K562 (cell line): ENCODE data around the gene BICD1. TPM values are rescaled to one million over a fixed set of nuclear protein-coding genes. Genes with fewer than 3 reads are reported as not detected.

ENCODE experiments used
- ATAC-seq: fragments of 200-7000 bp; cut with Tn5 transposase; 3 replicates; pipeline ENCODE4 v1.9.1; 2020; ENCODE audit warnings: moderate library complexity
- BruUV-seq: library from RNA; stranded (reverse); fragments of 400-500 nt; replicated peaks from 2 replicates; lab custom pipeline; 2021; lab: Mats Ljungman, UMichigan
- CTCF ChIA-PET: fragments of 300-600 bp; formaldehyde crosslinking; extraction: SDS; loops from one replicate; lab custom pipeline; 2021; ENCODE audit warnings: low intra/inter-chr PET ratio; lab: Yijun Ruan, JAX
- POLR2A ChIA-PET: fragments of 300-600, 350-650 bp; sonication (Branson Sonifier 250); formaldehyde crosslinking; extraction: SDS; loops from one replicate; lab custom pipeline; 2021; ENCODE audit warnings: antibody characterized with exemption, inconsistent platforms; lab: Yijun Ruan, JAX
- DNase-seq, 4 experiments: peaks; one replicate each; pipeline versions ENCODE4 v3.0.0 to v3.0.0-alpha.2; 2011 to 2018; ENCODE audit warnings: low spot score in 3 of 4, mixed read lengths in 3 of 4; ENCODE audit errors: extremely low read depth in 1 of 4
- FAIRE-seq: peaks from 2 replicates; lab custom pipeline; 2011; peaks lifted over from hg19 to GRCh38; lab: Jason Lieb, UNC
- H2AFZ ChIP-seq: 2 replicates; pipeline ENCODE4 v1.6.0; 2011; ENCODE audit warnings: low read depth, low read length, control low read depth, inconsistent platforms
- H3K27ac ChIP-seq: fragments of 200-600 bp; 3 replicates; pipeline ENCODE4 v1.8.0; 2011; ENCODE audit warnings: low read depth, mild to moderate bottlenecking, control low read depth, inconsistent platforms, low read length, moderate library complexity, mixed read lengths; ENCODE audit errors: extremely low read depth
- H3K27me3 ChIP-seq, 2 experiments: fragments of 300-600 bp in 1 of 2; 2 replicates in 1 of 2; 3 replicates in 1 of 2; pipeline versions ENCODE4 v1.6.0 to v1.8.0; 2011; ENCODE audit warnings: inconsistent platforms in 2 of 2, low read length in 2 of 2, mild to moderate bottlenecking in 1 of 2, mixed read lengths in 1 of 2, moderate library complexity in 1 of 2; ENCODE audit not compliant: control insufficient read depth in 2 of 2, insufficient read depth in 2 of 2
- H3K36me3 ChIP-seq: fragments of 300-600 bp; 3 replicates; pipeline ENCODE4 v1.8.0; 2011; ENCODE audit warnings: mild to moderate bottlenecking, low read length, inconsistent platforms; ENCODE audit not compliant: control insufficient read depth, insufficient read depth
- H3K4me1 ChIP-seq, 2 experiments: fragments of 200-600 bp in 1 of 2; replicated peaks in 1 of 2; 2 replicates in 1 of 2; 3 replicates in 1 of 2; pipeline versions ENCODE4 v1.5.1 to v1.8.0; 2011; ENCODE audit warnings: inconsistent platforms in 2 of 2, low read length in 2 of 2, mild to moderate bottlenecking in 1 of 2, mixed read lengths in 1 of 2, moderate library complexity in 1 of 2; ENCODE audit not compliant: control insufficient read depth in 2 of 2, insufficient read depth in 2 of 2
- H3K4me2 ChIP-seq: 2 replicates; pipeline ENCODE4 v1.6.1; 2011; ENCODE audit warnings: low read length, control low read depth, inconsistent platforms, mixed read lengths; ENCODE audit not compliant: insufficient read depth
- H3K4me3 ChIP-seq: fragments of 200-600 bp; sonication (generic), shearing (Covaris generic); 2 replicates; pipeline ENCODE4 v1.5.1; 2016; ENCODE audit warnings: control low read depth, inconsistent platforms
- H3K79me2 ChIP-seq: fragments of 200-600 bp; 3 replicates; pipeline ENCODE4 v1.8.0; 2011; ENCODE audit warnings: low read length, inconsistent platforms; ENCODE audit not compliant: control insufficient read depth, insufficient read depth
- H3K9ac ChIP-seq, 2 experiments: 2 replicates each; pipeline versions ENCODE4 v1.6.0 to v1.6.1; 2011; ENCODE audit warnings: low read depth in 2 of 2, low read length in 2 of 2, control low read depth in 1 of 2, inconsistent platforms in 1 of 2, mild to moderate bottlenecking in 1 of 2, mixed read lengths in 1 of 2; ENCODE audit not compliant: insufficient read depth in 1 of 2
- H3K9me1 ChIP-seq: one replicate; pipeline ENCODE4 v1.6.0; 2011; ENCODE audit warnings: inconsistent platforms, mild to moderate bottlenecking, low read length, moderate library complexity; ENCODE audit not compliant: control insufficient read depth, insufficient read depth
- H3K9me3 ChIP-seq: replicated peaks from 2 replicates; pipeline ENCODE4 v1.5.1; 2011; ENCODE audit warnings: low read depth, low read length, inconsistent platforms; ENCODE audit not compliant: control insufficient read depth, insufficient read depth
- H4K20me1 ChIP-seq: replicated peaks from 2 replicates; pipeline ENCODE4 v1.6.1; 2011; ENCODE audit warnings: low read length, inconsistent platforms, mixed read lengths; ENCODE audit not compliant: control insufficient read depth, insufficient read depth
- E2F6 ChIP-seq, 2 experiments: IDR thresholded peaks; 2 replicates each; pipeline ENCODE4 v1.6.1; 2011; ENCODE audit warnings: borderline replicate concordance in 1 of 2, control low read depth in 1 of 2, low read depth in 1 of 2, low read length in 1 of 2, mild to moderate bottlenecking in 1 of 2, mixed read lengths in 1 of 2, moderate library complexity in 1 of 2; ENCODE audit not compliant: insufficient read depth in 1 of 2, insufficient read length in 1 of 2, poor library complexity in 1 of 2, severe bottlenecking in 1 of 2; ENCODE audit errors: extremely low read depth in 1 of 2
- FUS ChIP-seq: fragments of 200-400 bp; formaldehyde crosslinking; optimal IDR thresholded peaks from 2 replicates; pipeline ENCODE3; 2017; ENCODE audit warnings: low read depth, low read length
- KDM4B ChIP-seq, 2 experiments: fragments of 450-650 bp in 1 of 2; sonication (generic) in 1 of 2; IDR thresholded peaks; 2 replicates each; pipeline ENCODE4 v1.6.1; 2016 to 2017; ENCODE audit warnings: borderline replicate concordance in 2 of 2, antibody characterized with exemption in 1 of 2, low read depth in 1 of 2, mild to moderate bottlenecking in 1 of 2
- KLF10 ChIP-seq: fragments of 250-450 bp; sonication (Bioruptor Pico); IDR thresholded peaks from 2 replicates; pipeline ENCODE4 v1.6.1; 2021; ENCODE audit warnings: matching md5 sums
- MTA3 ChIP-seq: fragments of 450-650 bp; formaldehyde crosslinking; IDR thresholded peaks from 2 replicates; pipeline ENCODE4 v1.6.1; 2017; ENCODE audit warnings: mild to moderate bottlenecking, borderline replicate concordance
- NFE2 ChIP-seq: IDR thresholded peaks from 2 replicates; pipeline ENCODE4 v1.6.1; 2014; ENCODE audit warnings: antibody characterized with exemption, low read depth
- PCBP1 ChIP-seq: fragments of 200-400 bp; formaldehyde crosslinking; IDR thresholded peaks from 2 replicates; pipeline ENCODE4 v1.6.1; 2018; ENCODE audit warnings: mild to moderate bottlenecking, low read depth, low read length; ENCODE audit not compliant: poor library complexity, severe bottlenecking
- RBBP5 ChIP-seq: fragments of 200-600 bp; sonication (generic); IDR thresholded peaks from 2 replicates; pipeline ENCODE4 v1.6.1; 2012; ENCODE audit warnings: borderline replicate concordance, mild to moderate bottlenecking, low read length, control low read depth, inconsistent platforms; ENCODE audit not compliant: insufficient read depth, poor library complexity, severe bottlenecking
- RBM14 ChIP-seq: fragments of 200-400 bp; formaldehyde crosslinking; IDR thresholded peaks from 2 replicates; pipeline ENCODE4 v1.6.1; 2018; ENCODE audit warnings: low read depth, mild to moderate bottlenecking, low read length, moderate library complexity, borderline replicate concordance; ENCODE audit not compliant: insufficient read depth
- SMARCA4 ChIP-seq: fragments of 450-650 bp; IDR thresholded peaks from 2 replicates; pipeline ENCODE4 v1.6.1; 2016
- ZFPM2 ChIP-seq: fragments of 250-450 bp; sonication (Bioruptor Pico); IDR thresholded peaks from 2 replicates; pipeline ENCODE4 v1.5.1; 2022; ENCODE audit warnings: mild to moderate bottlenecking
- ZNF766 ChIP-seq: fragments of 200-800 bp; sonication (Bioruptor generic); conservative IDR thresholded peaks from 2 replicates; pipeline ENCODE4 v1.6.1; 2016; ENCODE audit warnings: missing genetic modification characterization, missing compliant biosample characterization
- WGBS: fragments of 100-300 bp; shearing (Covaris generic); methylation state at CpG from one replicate; pipeline ENCODE4 v1.1.6; 2016; ENCODE audit warnings: low coverage, mixed read lengths; ENCODE audit not compliant: insufficient coverage; ENCODE audit errors: missing lambda C conversion rate; 5-methylcytosine and 5-hydroxymethylcytosine counted together
- in situ Hi-C: fragments of 300-500 bp; cut with MboI; formaldehyde crosslinking; loops from 4 replicates; pipeline ENCODE4 v1.15.0; 2018; ENCODE audit warnings: inconsistent platforms, mixed read lengths
- intact Hi-C: fragments of 100-400 bp; cut with micrococcal nuclease; formaldehyde crosslinking; loops from 2 replicates; pipeline ENCODE4 v1.14.2; 2022
- polyA plus RNA-seq, 8 experiments: library from polyadenylated mRNA; depleted of rRNA in 4 of 8; stranded (reverse) in 5 of 8; unstranded in 3 of 8; fragments of >200 nt; fragmentation: Nextera tagmentation in 2 of 8; fragmentation: Illumina TruSeq in 1 of 8; extraction: Ambion mirVana in 2 of 8; extraction: Trizol in 1 of 8; gene quantifications; 2 replicates each; pipeline versions ENCODE4 v1.2.1 to v1.2.3, GENCODE V29; 2011 to 2014; ENCODE audit warnings: inconsistent platforms in 1 of 8, missing spikeins in 1 of 8
- total RNA-seq, 7 experiments: library from RNA; depleted of rRNA in 6 of 7; stranded (reverse); fragments of >200 nt in 6 of 7; fragmentation: Illumina TruSeq in 2 of 7; extraction: Trizol in 2 of 7; gene quantifications; 2 replicates each; pipeline versions ENCODE4 v1.2.1 to v1.2.3, GENCODE V29; 2011 to 2021; ENCODE audit warnings: low replicate concordance in 1 of 7

The BICD1 gene
- total and polyA plus RNA-seq, 9 of the 15 experiments (the other 6 are each of a cell fraction or from before 2014, with no cell fraction given) = 3.5 to 21.1 (median 12.5) TPM

- no peak overlapping the region for H3K4me3 ChIP-seq
- CTCF ChIA-PET = no interaction called here
- intact Hi-C loops = no loop called here
These were observed 94.4 kb downstream of the BICD1 start for GRCh38 chr12:32201096-32201495.

GRCh38 chr12:32201976-32202375 lies 95.3 kb downstream of the BICD1 start:
- H2AFZ ChIP-seq = no peak overlapping the region
- 77% methylated on average over 1 of the region's 1 CpG for WGBS
- H3K27ac ChIP-seq = no peak overlapping the region
- no peaks in the 10 kb centered on the region for H4K20me1 ChIP-seq
- BruUV-seq = no TSS peak
- CTCF ChIA-PET = no interaction called here
- H3K36me3 ChIP-seq = no peaks in the 10 kb centered on the region
- H3K27me3 ChIP-seq = no peaks in the 10 kb centered on the region
- DNase-seq = no peak
- no peaks in the 10 kb centered on the region for H3K9me3 ChIP-seq
- ATAC-seq = no peak
- H3K4me3 ChIP-seq = no peak overlapping the region
- POLR2A ChIA-PET = interaction anchor here (0.6 kb wide), 1 partner anchor 22 kb away, joined by 3 read pairs; no protein-coding TSS in a partner anchor
- no peaks in the 10 kb centered on the region for H3K9me1 ChIP-seq
- intact Hi-C loops = no loop called here
- no peaks in the 10 kb centered on the region for H3K4me1 ChIP-seq
- TF ChIP-seq FUS = no peak
- no peak for TF ChIP-seq ZNF766
- TF ChIP-seq RBM14 = no peak
- TF ChIP-seq ZFPM2 (CRISPR knock-in tag) = no peak
- no peak for TF ChIP-seq NFE2
- TF ChIP-seq RBBP5 = no peak
- no peak for TF ChIP-seq PCBP1
- TF ChIP-seq KDM4B (IDR thresholded peaks at IDR 0.05; ENCODE audit: borderline replicate concordance in 2 of 2, low read depth in 1 of 2) = no peak
- TF ChIP-seq E2F6 (IDR thresholded peaks at IDR 0.05; ENCODE audit: borderline replicate concordance in 1 of 2, extremely low read depth in 1 of 2, insufficient read depth in 1 of 2, insufficient read length in 1 of 2, low read depth in 1 of 2, low read length in 1 of 2, poor library complexity in 1 of 2, severe bottlenecking in 1 of 2) = no peak
- in situ Hi-C loops = no loop called here
- H3K79me2 ChIP-seq = no peaks in the 10 kb centered on the region
- H3K9ac ChIP-seq = no peak overlapping the region
- no peak for FAIRE-seq
- no peak overlapping the region for H3K4me2 ChIP-seq

More at GRCh38 chr12:32201096-32201495, 94.4 kb downstream of the BICD1 start:
- POLR2A ChIA-PET = interaction anchor here (1.1 kb wide), 1 partner anchor 241 kb away, joined by 3 read pairs; the partner anchor contains the start of gene RESF1
- no peak for ATAC-seq
- Histone ChIP-seq H3K79me2 (no peaks in the 10 kb centered on the region), H3K4me1 (no peaks in the 10 kb centered on the region), H3K9me3 (no peaks in the 10 kb centered on the region), H3K9ac (no peak overlapping the region), H2AFZ (no peak overlapping the region), H4K20me1 (no peaks in the 10 kb centered on the region), H3K36me3 (no peaks in the 10 kb centered on the region), H3K9me1 (no peaks in the 10 kb centered on the region), H3K27ac (no peak overlapping the region), H3K27me3 (no peaks in the 10 kb centered on the region), H3K4me2 (no peak overlapping the region)
- FAIRE-seq = no peak
- DNase-seq = no peak
- in situ Hi-C loops = no loop called here
- WGBS = 9% methylated on average over 2 of the region's 2 CpGs
- BruUV-seq = no TSS peak
- TF ChIP-seq KLF10 (CRISPR knock-in tag) (no peak), MTA3 (no peak), SMARCA4 (no peak)
